ENCODE results near the gene VMP1.

DNA sequence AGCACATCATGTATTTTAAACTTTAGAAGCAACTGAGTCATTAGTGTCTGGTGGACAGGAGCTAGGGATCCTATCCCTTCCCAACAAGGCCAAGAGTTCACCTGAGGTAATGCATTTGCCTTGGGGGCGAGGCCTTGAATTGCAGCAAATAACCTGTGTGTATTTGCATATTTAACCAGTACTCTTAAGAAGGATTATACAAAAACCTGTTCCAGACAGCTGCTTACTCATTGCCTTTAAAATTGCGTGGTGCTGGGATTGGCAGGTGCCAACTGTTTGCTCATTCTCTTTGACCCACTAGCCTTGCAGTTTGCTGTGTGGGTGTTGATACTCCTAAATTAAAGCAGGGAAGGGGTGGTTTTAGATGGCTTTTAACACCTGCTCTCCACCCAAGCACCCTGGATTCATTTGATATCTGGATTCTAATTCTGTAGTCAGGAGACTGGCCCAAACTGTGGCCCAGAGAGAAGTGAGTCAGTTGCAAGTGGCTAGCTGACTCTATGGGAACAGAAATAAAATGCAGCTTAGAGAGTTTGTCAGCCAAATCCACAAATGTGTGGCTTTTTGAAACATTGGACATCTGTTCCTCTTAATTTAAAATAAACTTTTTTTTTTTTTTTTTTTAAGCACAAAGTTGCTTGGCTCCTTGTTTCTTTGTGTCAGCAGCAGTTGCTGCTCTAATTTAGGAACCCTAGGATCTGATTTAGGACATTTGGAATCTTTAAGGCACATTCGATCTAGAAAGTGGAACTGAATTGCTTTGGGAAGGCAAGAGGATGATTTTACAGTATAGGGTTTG is 138.3 kb downstream of the VMP1 start:
- TF ChIP-seq, protein P1, sequence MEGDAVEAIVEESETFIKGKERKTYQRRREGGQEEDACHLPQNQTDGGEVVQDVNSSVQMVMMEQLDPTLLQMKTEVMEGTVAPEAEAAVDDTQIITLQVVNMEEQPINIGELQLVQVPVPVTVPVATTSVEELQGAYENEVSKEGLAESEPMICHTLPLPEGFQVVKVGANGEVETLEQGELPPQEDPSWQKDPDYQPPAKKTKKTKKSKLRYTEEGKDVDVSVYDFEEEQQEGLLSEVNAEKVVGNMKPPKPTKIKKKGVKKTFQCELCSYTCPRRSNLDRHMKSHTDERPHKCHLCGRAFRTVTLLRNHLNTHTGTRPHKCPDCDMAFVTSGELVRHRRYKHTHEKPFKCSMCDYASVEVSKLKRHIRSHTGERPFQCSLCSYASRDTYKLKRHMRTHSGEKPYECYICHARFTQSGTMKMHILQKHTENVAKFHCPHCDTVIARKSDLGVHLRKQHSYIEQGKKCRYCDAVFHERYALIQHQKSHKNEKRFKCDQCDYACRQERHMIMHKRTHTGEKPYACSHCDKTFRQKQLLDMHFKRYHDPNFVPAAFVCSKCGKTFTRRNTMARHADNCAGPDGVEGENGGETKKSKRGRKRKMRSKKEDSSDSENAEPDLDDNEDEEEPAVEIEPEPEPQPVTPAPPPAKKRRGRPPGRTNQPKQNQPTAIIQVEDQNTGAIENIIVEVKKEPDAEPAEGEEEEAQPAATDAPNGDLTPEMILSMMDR (IDR thresholded peaks at IDR 0.05; ENCODE audit: low read depth, low read length) = no peak
- no peak for TF ChIP-seq POLR2A (IDR thresholded peaks at IDR 0.05; ENCODE audit: extremely low read depth, insufficient read length)

Measured in NB4 (cell line).